Cardiac muscle cell (in vitro differentiated cells and primary cell): Measurements from ENCODE around the gene ZIC4. TPM values are rescaled to one million over a fixed set of nuclear protein-coding genes. Genes with fewer than 3 reads are reported as not detected.

ENCODE experiments used
- DNase-seq, 2 donors: peaks; one replicate each; pipeline versions ENCODE4 v3.0.0 to v3.0.0-alpha.2; 2010 to 2017; ENCODE audit warnings: low read depth in 1 of 2, low spot score in 1 of 2
- H3K27ac ChIP-seq: fragments of 200-600 bp; sonication (generic); 2 replicates; pipeline ENCODE4 v1.5.1; 2016
- H3K27me3 ChIP-seq: fragments of 200-600 bp; sonication (generic); 2 replicates; pipeline ENCODE4 v1.6.0; 2016; ENCODE audit warnings: control low read depth
- H3K36me3 ChIP-seq: fragments of 200-600 bp; sonication (generic); 2 replicates; pipeline ENCODE4 v1.5.1; 2016; ENCODE audit warnings: control low read depth
- H3K4me1 ChIP-seq: fragments of 200-600 bp; sonication (generic); 2 replicates; pipeline ENCODE4 v1.8.1; 2017; ENCODE audit warnings: low read depth, mild to moderate bottlenecking, mixed run types
- H3K4me3 ChIP-seq: fragments of 200-600 bp; sonication (generic); 2 replicates; pipeline ENCODE4 v1.5.1; 2016; ENCODE audit warnings: mild to moderate bottlenecking
- H3K9me3 ChIP-seq: fragments of 200-600 bp; sonication (generic); 2 replicates; pipeline ENCODE4 v1.5.1; 2017; ENCODE audit warnings: low read depth, mild to moderate bottlenecking, control low read depth
- CTCF ChIP-seq: IDR thresholded peaks from 2 replicates; pipeline ENCODE4 v1.5.1; 2012; ENCODE audit warnings: low read depth, mild to moderate bottlenecking, low read length
- polyA plus RNA-seq: library from polyadenylated mRNA; unstranded; fragments of >200 nt; fragmentation: Nextera tagmentation; extraction: Ambion mirVana; gene quantifications from 2 replicates; pipeline ENCODE4 v1.2.1, GENCODE V29; 2016
- total RNA-seq: library from RNA; depleted of rRNA; stranded (reverse); fragments of >200 nt; gene quantifications from 2 replicates; pipeline ENCODE4 v1.2.3, GENCODE V29; 2016

The ZIC4 gene
- total and polyA plus RNA-seq, 2 experiments from 2014 or later = not detected

GRCh38 chr3:147379651-147380050 is 26.7 kb downstream of the ZIC4 start:
- Histone ChIP-seq H3K27me3 (peaks cover 100% of the 10 kb centered on the region), H3K4me3 (no peak overlapping the region), H3K9me3 (no peaks in the 10 kb centered on the region), H3K4me1 (no peaks in the 10 kb centered on the region), H3K36me3 (no peaks in the 10 kb centered on the region), H3K27ac (no peak overlapping the region)
- TF ChIP-seq CTCF = no peak
- no peak for DNase-seq

- no peak overlapping the region for H3K27ac ChIP-seq
- no peak for TF ChIP-seq CTCF
- H3K36me3 ChIP-seq = no peaks in the 10 kb centered on the region
- H3K4me1 ChIP-seq = no peaks in the 10 kb centered on the region
- peaks cover 100% of the 10 kb centered on the region for H3K27me3 ChIP-seq
- H3K9me3 ChIP-seq = no peaks in the 10 kb centered on the region
- no peak overlapping the region for H3K4me3 ChIP-seq
- no peak for DNase-seq
Observed at GRCh38 chr3:147377412-147378367, 28.7 kb downstream of the ZIC4 start.

GRCh38 chr3:147373301-147373700 is 33.0 kb downstream of the ZIC4 start:
- Histone ChIP-seq H3K27me3 (peaks cover 100% of the 10 kb centered on the region), H3K36me3 (no peaks in the 10 kb centered on the region), H3K4me1 (no peaks in the 10 kb centered on the region), H3K9me3 (no peaks in the 10 kb centered on the region), H3K27ac (no peak overlapping the region), H3K4me3 (no peak overlapping the region)
- TF ChIP-seq CTCF = no peak
- DNase-seq = no peak

- no peaks in the 10 kb centered on the region for H3K9me3 ChIP-seq
- no peaks in the 10 kb centered on the region for H3K36me3 ChIP-seq
- no peaks in the 10 kb centered on the region for H3K4me1 ChIP-seq
- no peak for DNase-seq
- no peak overlapping the region for H3K4me3 ChIP-seq
- H3K27me3 ChIP-seq = peaks cover 100% of the 10 kb centered on the region
- TF ChIP-seq CTCF = no peak
- no peak overlapping the region for H3K27ac ChIP-seq
Observed at GRCh38 chr3:147372525-147373027, 33.8 kb downstream of the ZIC4 start.

- no peak overlapping the region for H3K4me3 ChIP-seq
- no peaks in the 10 kb centered on the region for H3K4me1 ChIP-seq
Observed at GRCh38 chr3:147371771-147372340, 34.5 kb downstream of the ZIC4 start.

More at GRCh38 chr3:147371771-147372340, 34.5 kb downstream of the ZIC4 start:
- H3K27ac ChIP-seq = no peak overlapping the region
- H3K27me3 ChIP-seq = peaks cover 100% of the 10 kb centered on the region
- DNase-seq = no peak
- no peak for TF ChIP-seq CTCF
- no peaks in the 10 kb centered on the region for H3K36me3 ChIP-seq
- no peaks in the 10 kb centered on the region for H3K9me3 ChIP-seq
